Fibroblast of lung (primary cell): ENCODE results near the gene SART3. TPM values are rescaled to one million over a fixed set of nuclear protein-coding genes. Genes with fewer than 3 reads are reported as not detected.
A peak's percentile ranks its signal among the peaks of the same experiment; 100 is the strongest.

Source experiments
- DNase-seq, 2 donors: peaks; one replicate each; pipeline versions ENCODE4 v3.0.0 to v3.0.0-alpha.2; 2010; ENCODE audit warnings: low read depth in 2 of 2
- H2AFZ ChIP-seq: 2 replicates; pipeline ENCODE4 v1.5.1; 2012; ENCODE audit warnings: low read length, control low read depth, inconsistent platforms
- H3K27ac ChIP-seq: 2 replicates; pipeline ENCODE4 v1.5.1; 2011; ENCODE audit warnings: low read length, control low read depth; ENCODE audit not compliant: insufficient read depth
- H3K27me3 ChIP-seq: 2 replicates; pipeline ENCODE4 v1.5.1; 2011; ENCODE audit warnings: mild to moderate bottlenecking, low read length; ENCODE audit not compliant: control insufficient read depth, insufficient read depth
- H3K36me3 ChIP-seq: 2 replicates; pipeline ENCODE4 v1.5.1; 2011; ENCODE audit warnings: low read length; ENCODE audit not compliant: control insufficient read depth, insufficient read depth
- H3K4me1 ChIP-seq: 2 replicates; pipeline ENCODE4 v1.5.1; 2011; ENCODE audit warnings: low read length; ENCODE audit not compliant: control insufficient read depth, insufficient read depth; ENCODE audit errors: extremely low read depth
- H3K4me2 ChIP-seq: 2 replicates; pipeline ENCODE4 v1.5.1; 2011; ENCODE audit warnings: low read length, control low read depth; ENCODE audit not compliant: insufficient read depth; ENCODE audit errors: extremely low read depth
- H3K4me3 ChIP-seq, 4 experiments: fragments of 200-600 bp in 1 of 4; sonication (generic) in 1 of 4; replicated peaks in 1 of 4; 2 replicates each; pipeline ENCODE4 v1.5.1; 2011 to 2016; ENCODE audit warnings: low read length in 4 of 4, low read depth in 3 of 4, mild to moderate bottlenecking in 3 of 4, control low read depth in 2 of 4, inconsistent platforms in 1 of 4, mixed read lengths in 1 of 4; ENCODE audit not compliant: insufficient read depth in 1 of 4; ENCODE audit errors: control extremely low read depth in 1 of 4
- H3K79me2 ChIP-seq: 2 replicates; pipeline ENCODE4 v1.5.1; 2012; ENCODE audit warnings: mild to moderate bottlenecking, low read length, inconsistent platforms; ENCODE audit not compliant: control insufficient read depth, insufficient read depth
- H3K9ac ChIP-seq: 2 replicates; pipeline ENCODE4 v1.5.1; 2011; ENCODE audit warnings: mild to moderate bottlenecking, low read length, control low read depth; ENCODE audit not compliant: insufficient read depth
- H3K9me3 ChIP-seq: 2 replicates; pipeline ENCODE4 v1.5.1; 2012; ENCODE audit warnings: low read depth, low read length; ENCODE audit not compliant: control insufficient read depth, insufficient read depth
- H4K20me1 ChIP-seq: 2 replicates; pipeline ENCODE4 v1.5.1; 2011; ENCODE audit warnings: low read length; ENCODE audit not compliant: control insufficient read depth, insufficient read depth; ENCODE audit errors: extremely low read depth
- CTCF ChIP-seq, 2 donors: IDR thresholded peaks in 1 of 2; conservative IDR thresholded peaks in 1 of 2; 1 replicate in 1 of 2; 2 replicates in 1 of 2; pipeline ENCODE4 v1.5.1; 2011 to 2012; ENCODE audit warnings: low read length in 2 of 2, control low read depth in 1 of 2, inconsistent platforms in 1 of 2, low read depth in 1 of 2, mild to moderate bottlenecking in 1 of 2
- EZH2 ChIP-seq: IDR thresholded peaks from 2 replicates; pipeline ENCODE4 v1.5.1; 2012; ENCODE audit warnings: low read length, control low read depth, mild to moderate bottlenecking; ENCODE audit errors: missing control alignments
- polyA plus RNA-seq, 2 donors: library from polyadenylated mRNA; depleted of rRNA in 1 of 2; stranded (reverse) in 1 of 2; unstranded in 1 of 2; fragments of >200 nt; gene quantifications; 2 replicates each; pipeline ENCODE4 v1.2.1, GENCODE V29; 2011 to 2012; ENCODE audit warnings: missing spikeins in 1 of 2
- total RNA-seq: library from RNA; depleted of rRNA; stranded (reverse); fragments of >200 nt; gene quantifications from 2 replicates; pipeline ENCODE4 v1.2.1, GENCODE V29; 2014

SART3 gene
- total and polyA plus RNA-seq, 2 donors (not counting 1 experiment from before 2014, with no cell fraction given), result 15.5 to 157 TPM

GRCh38 chr12:108581311-108582227, 20.6 kb upstream of the SART3 start:
- H3K27me3 ChIP-seq, result no peaks in the 10 kb centered on the region
- H3K9me3 ChIP-seq, result no peaks in the 10 kb centered on the region
- no peak overlapping the region for H3K9ac ChIP-seq
- H3K36me3 ChIP-seq, result no peaks in the 10 kb centered on the region
- no peak overlapping the region for H3K4me3 ChIP-seq
- no peak overlapping the region for H3K27ac ChIP-seq
- H3K4me2 ChIP-seq, result no peak overlapping the region
- TF ChIP-seq EZH2 (no peak), CTCF (conservative IDR thresholded peaks at IDR 0.05 in 1 of 2, IDR thresholded peaks at IDR 0.05 in 1 of 2; ENCODE audit: low read depth in 1 of 2, low read length in 2 of 2) (no peak)
- peak in 1 of 2 donors; percentile 46 for DNase-seq
- no peaks in the 10 kb centered on the region for H3K79me2 ChIP-seq
- peaks cover 18% of the 10 kb centered on the region for H3K4me1 ChIP-seq
- H2AFZ ChIP-seq, result no peak overlapping the region
- no peaks in the 10 kb centered on the region for H4K20me1 ChIP-seq

GRCh38 chr12:108580531-108580930, 19.6 kb upstream of the SART3 start:
- Histone ChIP-seq H2AFZ (no peak overlapping the region), H3K4me1 (peaks cover 24% of the 10 kb centered on the region), H3K27me3 (no peaks in the 10 kb centered on the region), H3K36me3 (no peaks in the 10 kb centered on the region), H3K27ac (no peak overlapping the region), H3K9me3 (no peaks in the 10 kb centered on the region), H3K79me2 (no peaks in the 10 kb centered on the region), H3K4me3 (no peak overlapping the region), H4K20me1 (no peaks in the 10 kb centered on the region), H3K9ac (no peak overlapping the region), H3K4me2 (no peak overlapping the region)
- no peak for DNase-seq
- no peak for TF ChIP-seq EZH2
- TF ChIP-seq CTCF (conservative IDR thresholded peaks at IDR 0.05 in 1 of 2, IDR thresholded peaks at IDR 0.05 in 1 of 2; ENCODE audit: low read depth in 1 of 2, low read length in 2 of 2), result no peak

- no peaks in the 10 kb centered on the region for H3K36me3 ChIP-seq
- H3K79me2 ChIP-seq, result no peaks in the 10 kb centered on the region
- no peaks in the 10 kb centered on the region for H3K9me3 ChIP-seq
- H3K27ac ChIP-seq, result no peak overlapping the region
- no peak overlapping the region for H2AFZ ChIP-seq
- no peak overlapping the region for H3K9ac ChIP-seq
- DNase-seq, result no peak
- H4K20me1 ChIP-seq, result no peaks in the 10 kb centered on the region
- H3K4me1 ChIP-seq, result peaks cover 22% of the 10 kb centered on the region
- H3K27me3 ChIP-seq, result no peaks in the 10 kb centered on the region
- no peak overlapping the region for H3K4me3 ChIP-seq
- TF ChIP-seq CTCF (conservative IDR thresholded peaks at IDR 0.05 in 1 of 2, IDR thresholded peaks at IDR 0.05 in 1 of 2; ENCODE audit: low read depth in 1 of 2, low read length in 2 of 2) (no peak), EZH2 (no peak)
- H3K4me2 ChIP-seq, result no peak overlapping the region
Measured at GRCh38 chr12:108578813-108579212, 17.8 kb upstream of the SART3 start.
